Smooth muscle cell (in vitro differentiated cells): ENCODE data around the gene FMNL2. TPM values are rescaled to one million over a fixed set of nuclear protein-coding genes. Genes with fewer than 3 reads are reported as not detected.
A peak's percentile ranks its signal among the peaks of the same experiment; 100 is the strongest.

Source experiments
- DNase-seq: peaks from one replicate; lab custom pipeline; 2025; ENCODE audit not compliant: unreplicated experiment; lab: John Stamatoyannopoulos, UW
- H2AFZ ChIP-seq: fragments of 200-600 bp; sonication (generic); 2 replicates; pipeline ENCODE4 v1.6.0; 2016; ENCODE audit warnings: antibody characterized with exemption, low read depth, mild to moderate bottlenecking
- H3F3A ChIP-seq: fragments of 200-600 bp; sonication (generic); 2 replicates; pipeline ENCODE4 v1.6.0; 2017; ENCODE audit warnings: antibody characterized with exemption, low read depth
- H3K27ac ChIP-seq: fragments of 200-600 bp; sonication (generic); 2 replicates; pipeline ENCODE4 v1.5.1; 2016; ENCODE audit warnings: low read depth, mild to moderate bottlenecking
- H3K27me3 ChIP-seq: fragments of 200-600 bp; sonication (generic); 2 replicates; pipeline ENCODE4 v1.6.1; 2016; ENCODE audit warnings: low read depth, mild to moderate bottlenecking
- H3K36me3 ChIP-seq: fragments of 200-600 bp; sonication (generic); 2 replicates; pipeline ENCODE4 v1.5.1; 2016; ENCODE audit warnings: low read depth
- H3K4me1 ChIP-seq: fragments of 200-600 bp; sonication (generic); 2 replicates; pipeline ENCODE4 v1.5.1; 2016; ENCODE audit warnings: low read depth
- H3K4me2 ChIP-seq: fragments of 200-600 bp; sonication (generic); 2 replicates; pipeline ENCODE4 v1.6.0; 2016; ENCODE audit warnings: mild to moderate bottlenecking
- H3K4me3 ChIP-seq: fragments of 200-600 bp; sonication (generic); 2 replicates; pipeline ENCODE4 v1.5.1; 2016; ENCODE audit warnings: mild to moderate bottlenecking
- H3K79me2 ChIP-seq: fragments of 200-600 bp; sonication (generic); 2 replicates; pipeline ENCODE4 v1.6.0; 2016; ENCODE audit warnings: low read depth, mild to moderate bottlenecking
- H3K9ac ChIP-seq: fragments of 200-600 bp; sonication (generic); 2 replicates; pipeline ENCODE4 v1.6.0; 2016; ENCODE audit warnings: low read depth
- H3K9me3 ChIP-seq: fragments of 200-600 bp; sonication (generic); replicated peaks from 2 replicates; pipeline ENCODE4 v1.5.1; 2016; ENCODE audit warnings: low read depth
- H4K20me1 ChIP-seq: fragments of 200-600 bp; sonication (generic); 2 replicates; pipeline ENCODE4 v1.6.0; 2016; ENCODE audit warnings: low read depth
- CTCF ChIP-seq: fragments of 200-600 bp; sonication (generic); IDR thresholded peaks from 2 replicates; pipeline ENCODE4 v1.5.1; 2017; ENCODE audit warnings: borderline replicate concordance, mild to moderate bottlenecking, antibody characterized with exemption; ENCODE audit not compliant: insufficient read depth, poor library complexity, severe bottlenecking
- WGBS: methylation state at CpG from one replicate; pipeline ENCODE4 v1.1.7; 2016; ENCODE audit warnings: low lambda C conversion rate; 5-methylcytosine and 5-hydroxymethylcytosine counted together
- polyA plus RNA-seq: library from polyadenylated mRNA; unstranded; fragments of >200 nt; fragmentation: Nextera tagmentation; extraction: Ambion mirVana; gene quantifications from 2 replicates; pipeline ENCODE4 v1.2.1, GENCODE V29; 2016
- total RNA-seq: library from RNA; depleted of rRNA; stranded (reverse); fragments of >200 nt; gene quantifications from 2 replicates; pipeline ENCODE4 v1.2.3, GENCODE V29; 2014

The FMNL2 gene
- total and polyA plus RNA-seq, 2 experiments from 2014 or later, result 7.4 to 37.3 TPM

DNA sequence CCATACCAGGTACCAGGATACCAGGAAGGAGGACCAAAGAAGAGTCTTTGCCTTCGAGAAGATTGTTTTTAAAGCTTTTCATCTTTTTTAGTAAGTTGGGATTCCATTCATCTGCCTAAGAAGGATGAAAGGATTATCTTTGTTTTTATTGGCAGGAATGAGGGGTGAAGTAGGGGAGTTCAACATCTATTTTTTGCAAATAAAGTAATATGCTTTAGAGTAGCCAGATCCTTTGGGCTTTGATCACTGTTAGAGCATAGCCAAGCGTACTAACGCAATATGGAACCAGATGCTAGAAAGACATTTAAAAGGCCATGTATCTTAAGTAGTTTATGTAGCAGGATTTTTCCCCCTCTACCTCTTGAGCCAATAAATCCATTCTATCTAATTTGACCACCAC, 249.3 kb downstream of the FMNL2 start:
- no peak overlapping the region for H3K4me3 ChIP-seq
- H3K79me2 ChIP-seq, result no peaks in the 10 kb centered on the region
- peak overlapping the region; percentile 32 for H3K4me2 ChIP-seq
- no peak overlapping the region for H3K9ac ChIP-seq
- H3K4me1 ChIP-seq, result peaks cover 4% of the 10 kb centered on the region
- H3K27ac ChIP-seq, result no peak overlapping the region
- no peak for TF ChIP-seq CTCF
- no peaks in the 10 kb centered on the region for H3K36me3 ChIP-seq
- no peak overlapping the region for H2AFZ ChIP-seq
- H4K20me1 ChIP-seq, result no peaks in the 10 kb centered on the region
- WGBS, result 57% methylated on average over 3 of the region's 3 CpGs
- no peaks in the 10 kb centered on the region for H3K9me3 ChIP-seq
- no peak for DNase-seq
- H3F3A ChIP-seq, result no peaks in the 10 kb centered on the region
- H3K27me3 ChIP-seq, result no peaks in the 10 kb centered on the region

DNA sequence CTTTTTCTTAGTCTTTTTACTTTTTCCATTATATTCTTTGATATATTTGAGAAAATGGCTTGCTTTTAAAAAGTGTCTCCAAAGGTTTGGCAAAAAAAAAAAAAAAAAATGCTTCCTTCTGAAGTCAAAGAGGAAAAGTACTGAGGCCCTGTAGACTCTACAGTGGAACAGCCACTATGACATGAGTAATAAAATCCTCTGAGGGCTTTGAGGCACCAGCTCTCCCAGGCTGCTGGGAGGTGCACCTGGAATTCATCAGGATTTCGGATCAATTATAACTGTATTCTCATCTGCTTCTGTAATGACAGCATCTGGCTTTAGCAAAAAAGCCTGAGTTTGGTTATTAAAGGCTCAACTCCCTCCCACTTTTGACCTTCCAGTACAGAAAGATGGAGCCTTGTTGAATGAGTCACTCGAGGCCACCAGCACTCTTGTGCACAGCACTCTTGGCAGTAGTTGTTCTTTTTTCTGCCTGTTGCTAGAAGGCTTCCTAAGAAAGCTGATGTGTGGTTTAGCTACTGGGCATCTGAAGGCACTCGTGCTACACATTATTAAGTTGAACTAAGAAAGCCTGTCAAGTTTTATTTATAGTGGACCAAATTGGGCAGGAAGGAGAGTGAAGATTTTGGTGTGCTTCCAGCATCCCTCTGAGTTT, 251.0 kb downstream of the FMNL2 start:
- H3K9me3 ChIP-seq, result no peaks in the 10 kb centered on the region
- H3K9ac ChIP-seq, result no peak overlapping the region
- no peak overlapping the region for H2AFZ ChIP-seq
- peak overlapping the region; percentile 65 for H3K27ac ChIP-seq
- no peak for TF ChIP-seq CTCF
- H3F3A ChIP-seq, result no peaks in the 10 kb centered on the region
- H4K20me1 ChIP-seq, result no peaks in the 10 kb centered on the region
- no peak for DNase-seq
- H3K4me3 ChIP-seq, result no peak overlapping the region
- H3K36me3 ChIP-seq, result no peaks in the 10 kb centered on the region
- no peaks in the 10 kb centered on the region for H3K79me2 ChIP-seq
- no peaks in the 10 kb centered on the region for H3K27me3 ChIP-seq
- peaks cover 4% of the 10 kb centered on the region for H3K4me1 ChIP-seq
- 2% methylated on average over 3 of the region's 3 CpGs for WGBS
- H3K4me2 ChIP-seq, result peak overlapping the region; percentile 47

- H3K27ac ChIP-seq, result peak overlapping the region; percentile 65
- TF ChIP-seq CTCF, result no peak
Observed at GRCh38 chr2:152587187-152587947, 252.4 kb downstream of the FMNL2 start.

More at GRCh38 chr2:152587187-152587947, 252.4 kb downstream of the FMNL2 start:
- Histone ChIP-seq H3K27me3 (no peaks in the 10 kb centered on the region), H3K4me1 (peaks cover 4% of the 10 kb centered on the region), H3K79me2 (no peaks in the 10 kb centered on the region), H3K9me3 (no peaks in the 10 kb centered on the region), H3K36me3 (no peaks in the 10 kb centered on the region), H3F3A (no peaks in the 10 kb centered on the region), H3K9ac (no peak overlapping the region), H3K4me3 (no peak overlapping the region), H3K4me2 (peak overlapping the region; percentile 3), H4K20me1 (no peaks in the 10 kb centered on the region), H2AFZ (no peak overlapping the region)
- DNase-seq, result no peak
- 83% methylated on average over 7 of the region's 7 CpGs for WGBS
